Measurements from ENCODE around the gene ARHGEF38.

DNA sequence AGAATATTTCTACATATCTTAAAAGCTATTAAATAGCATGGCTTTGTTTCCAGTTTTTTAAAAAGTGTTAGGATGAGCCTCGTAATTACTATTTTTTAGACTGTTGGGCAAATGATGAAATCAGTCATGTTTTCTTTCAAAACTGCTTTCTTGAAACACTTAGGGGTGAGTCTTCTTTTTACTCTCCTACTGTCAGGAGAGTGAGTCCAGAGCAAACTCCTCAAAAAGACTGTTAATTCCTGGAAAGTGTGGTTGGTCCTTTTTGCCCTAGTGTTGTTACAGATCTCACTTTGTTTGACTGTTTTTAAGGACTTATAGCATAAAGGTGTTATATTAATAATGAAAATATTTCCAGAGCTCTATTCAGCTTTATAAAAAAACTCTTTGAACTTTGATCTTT is 162.5 kb downstream of the ARHGEF38 start:
- TF ChIP-seq, protein P1, sequence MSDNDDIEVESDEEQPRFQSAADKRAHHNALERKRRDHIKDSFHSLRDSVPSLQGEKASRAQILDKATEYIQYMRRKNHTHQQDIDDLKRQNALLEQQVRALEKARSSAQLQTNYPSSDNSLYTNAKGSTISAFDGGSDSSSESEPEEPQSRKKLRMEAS (IDR thresholded peaks at IDR 0.05) = no peak
- no peak for TF ChIP-seq CTCF (IDR thresholded peaks at IDR 0.05; ENCODE audit: low read depth, low read length, missing input control)
- TF ChIP-seq EGR1 (IDR thresholded peaks at IDR 0.05; ENCODE audit: low read depth in 2 of 2) = no peak
- TF ChIP-seq, protein P2, sequence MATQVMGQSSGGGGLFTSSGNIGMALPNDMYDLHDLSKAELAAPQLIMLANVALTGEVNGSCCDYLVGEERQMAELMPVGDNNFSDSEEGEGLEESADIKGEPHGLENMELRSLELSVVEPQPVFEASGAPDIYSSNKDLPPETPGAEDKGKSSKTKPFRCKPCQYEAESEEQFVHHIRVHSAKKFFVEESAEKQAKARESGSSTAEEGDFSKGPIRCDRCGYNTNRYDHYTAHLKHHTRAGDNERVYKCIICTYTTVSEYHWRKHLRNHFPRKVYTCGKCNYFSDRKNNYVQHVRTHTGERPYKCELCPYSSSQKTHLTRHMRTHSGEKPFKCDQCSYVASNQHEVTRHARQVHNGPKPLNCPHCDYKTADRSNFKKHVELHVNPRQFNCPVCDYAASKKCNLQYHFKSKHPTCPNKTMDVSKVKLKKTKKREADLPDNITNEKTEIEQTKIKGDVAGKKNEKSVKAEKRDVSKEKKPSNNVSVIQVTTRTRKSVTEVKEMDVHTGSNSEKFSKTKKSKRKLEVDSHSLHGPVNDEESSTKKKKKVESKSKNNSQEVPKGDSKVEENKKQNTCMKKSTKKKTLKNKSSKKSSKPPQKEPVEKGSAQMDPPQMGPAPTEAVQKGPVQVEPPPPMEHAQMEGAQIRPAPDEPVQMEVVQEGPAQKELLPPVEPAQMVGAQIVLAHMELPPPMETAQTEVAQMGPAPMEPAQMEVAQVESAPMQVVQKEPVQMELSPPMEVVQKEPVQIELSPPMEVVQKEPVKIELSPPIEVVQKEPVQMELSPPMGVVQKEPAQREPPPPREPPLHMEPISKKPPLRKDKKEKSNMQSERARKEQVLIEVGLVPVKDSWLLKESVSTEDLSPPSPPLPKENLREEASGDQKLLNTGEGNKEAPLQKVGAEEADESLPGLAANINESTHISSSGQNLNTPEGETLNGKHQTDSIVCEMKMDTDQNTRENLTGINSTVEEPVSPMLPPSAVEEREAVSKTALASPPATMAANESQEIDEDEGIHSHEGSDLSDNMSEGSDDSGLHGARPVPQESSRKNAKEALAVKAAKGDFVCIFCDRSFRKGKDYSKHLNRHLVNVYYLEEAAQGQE (IDR thresholded peaks at IDR 0.05) = no peak
- TF ChIP-seq YY1 (IDR thresholded peaks at IDR 0.05) = no peak

All from liver (tissue), 3 donors.